ENCODE data around the gene WNK2.

WNK2 gene

GRCh38 chr9:93238953-93239925 lies 55.3 kb downstream of the WNK2 start:
- no peak overlapping the region for H3K4me3 ChIP-seq (ENCODE audit: control insufficient read depth, low read depth, low read length)
- DNase-seq (ENCODE audit: low read depth): no peak
- no peak for TF ChIP-seq CTCF (IDR thresholded peaks at IDR 0.05; ENCODE audit: control insufficient read depth, insufficient read depth, low read depth, low read length, missing control alignments)

GRCh38 chr9:93240891-93241334 lies 57.0 kb downstream of the WNK2 start:
- DNase-seq (ENCODE audit: low read depth): no peak
- no peak for TF ChIP-seq CTCF (IDR thresholded peaks at IDR 0.05; ENCODE audit: control insufficient read depth, insufficient read depth, low read depth, low read length, missing control alignments)
- no peak overlapping the region for H3K4me3 ChIP-seq (ENCODE audit: control insufficient read depth, low read depth, low read length)

GRCh38 chr9:93243112-93243511 lies 59.2 kb downstream of the WNK2 start:
- DNase-seq (ENCODE audit: low read depth): no peak
- TF ChIP-seq CTCF (IDR thresholded peaks at IDR 0.05; ENCODE audit: control insufficient read depth, insufficient read depth, low read depth, low read length, missing control alignments): no peak
- H3K4me3 ChIP-seq (ENCODE audit: control insufficient read depth, low read depth, low read length): no peak overlapping the region

- DNase-seq (ENCODE audit: low read depth): no peak
- H3K4me3 ChIP-seq (ENCODE audit: control insufficient read depth, low read depth, low read length): no peak overlapping the region
- no peak for TF ChIP-seq CTCF (IDR thresholded peaks at IDR 0.05; ENCODE audit: control insufficient read depth, insufficient read depth, low read depth, low read length, missing control alignments)
Measured at GRCh38 chr9:93244101-93244500, 60.2 kb downstream of the WNK2 start.

GRCh38 chr9:93244510-93245436 lies 60.8 kb downstream of the WNK2 start:
- DNase-seq (ENCODE audit: low read depth): no peak
- H3K4me3 ChIP-seq (ENCODE audit: control insufficient read depth, low read depth, low read length): no peak overlapping the region
- TF ChIP-seq CTCF (IDR thresholded peaks at IDR 0.05; ENCODE audit: control insufficient read depth, insufficient read depth, low read depth, low read length, missing control alignments): no peak

GRCh38 chr9:93245437-93245970 lies 61.6 kb downstream of the WNK2 start:
- no peak for TF ChIP-seq CTCF (IDR thresholded peaks at IDR 0.05; ENCODE audit: control insufficient read depth, insufficient read depth, low read depth, low read length, missing control alignments)
- no peak for DNase-seq (ENCODE audit: low read depth)
- no peak overlapping the region for H3K4me3 ChIP-seq (ENCODE audit: control insufficient read depth, low read depth, low read length)

All from AG09309 (cell line).